Epithelial cell of esophagus (primary cell): ENCODE results near the gene INTS7.

Experiments used
- DNase-seq: peaks from one replicate; pipeline ENCODE4 v3.0.0; 2010; ENCODE audit warnings: low read depth
- H3K4me3 ChIP-seq: 2 replicates; pipeline ENCODE4 v1.5.1; 2011; ENCODE audit warnings: mild to moderate bottlenecking, low read length, control low read depth
- CTCF ChIP-seq: IDR thresholded peaks from 2 replicates; pipeline ENCODE4 v1.5.1; 2011; ENCODE audit warnings: low read depth, mild to moderate bottlenecking, low read length, control low read depth, inconsistent platforms; ENCODE audit not compliant: insufficient read depth; ENCODE audit errors: missing control alignments

INTS7 gene

DNA sequence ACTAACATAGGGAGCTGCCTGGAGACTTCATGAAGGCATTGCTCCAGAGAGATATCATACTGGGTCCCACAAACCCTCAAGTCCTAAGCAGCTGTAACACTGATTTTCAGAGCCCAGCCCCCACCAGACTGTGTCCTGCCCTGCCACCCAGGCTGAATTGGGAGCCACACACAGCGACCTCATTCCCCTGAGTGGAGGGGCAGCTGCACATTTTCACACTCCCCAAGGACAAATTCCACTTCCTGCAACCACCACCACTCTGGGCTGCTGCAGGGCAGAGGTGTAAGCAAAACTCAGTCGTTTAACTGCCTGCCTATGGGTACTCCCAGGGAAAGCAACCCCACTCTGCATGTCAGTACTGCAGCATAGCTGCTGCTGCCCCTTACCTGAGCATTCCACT, 20.0 kb upstream of the INTS7 start:
- DNase-seq, result no peak
- TF ChIP-seq CTCF, result no peak
- H3K4me3 ChIP-seq, result no peak overlapping the region

DNA sequence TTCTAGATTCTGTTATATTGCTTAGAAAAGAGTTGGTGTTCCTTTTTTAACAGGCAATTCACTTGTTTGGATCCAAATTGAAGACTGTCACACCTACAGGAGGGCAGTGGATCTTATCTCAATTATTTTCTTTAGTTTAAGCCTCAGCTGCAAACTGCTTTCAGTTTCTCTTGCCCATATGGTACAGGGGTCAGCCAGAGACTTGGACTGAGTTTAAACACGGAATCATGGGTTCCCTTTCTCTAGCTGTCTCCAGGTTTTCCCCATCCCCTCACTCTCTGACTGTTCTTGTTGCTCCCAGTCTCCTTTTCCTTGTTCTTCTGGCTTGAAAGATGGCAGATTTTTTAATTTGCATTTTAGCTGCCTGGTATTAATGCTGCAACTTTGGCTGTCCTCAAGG, 18.6 kb upstream of the INTS7 start:
- no peak for TF ChIP-seq CTCF
- no peak for DNase-seq

DNA sequence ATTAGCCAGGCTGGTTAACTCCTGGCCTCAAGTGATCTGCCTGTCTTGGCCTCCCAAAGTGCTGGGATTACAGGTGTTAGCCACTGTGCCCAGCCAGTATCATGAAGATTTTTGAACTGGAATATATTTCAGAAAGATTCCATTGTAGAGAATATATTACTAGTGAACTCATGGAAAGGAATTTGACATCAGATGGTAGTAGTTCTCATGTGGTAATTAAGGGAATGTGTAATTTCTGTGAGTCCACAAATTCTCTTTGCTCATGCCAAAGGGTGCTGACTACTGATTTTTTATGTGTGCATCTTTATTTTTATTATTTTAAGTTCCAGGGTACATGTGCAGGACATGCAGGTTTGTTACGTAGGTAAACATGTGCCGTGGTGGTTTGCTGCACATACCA, 10.6 kb upstream of the INTS7 start:
- no peak for DNase-seq
- no peak overlapping the region for H3K4me3 ChIP-seq
- no peak for TF ChIP-seq CTCF

More for the DNA sequence above, 18.6 kb upstream of the INTS7 start:
- no peak overlapping the region for H3K4me3 ChIP-seq

- DNase-seq, result no peak
- TF ChIP-seq CTCF, result no peak
- H3K4me3 ChIP-seq, result no peak overlapping the region
These were observed 9.5 kb upstream of the INTS7 start for GRCh38 chr1:212044851-212045250.

- no peak for DNase-seq
- TF ChIP-seq CTCF, result no peak
- H3K4me3 ChIP-seq, result no peak overlapping the region
These were observed 7.1 kb upstream of the INTS7 start for GRCh38 chr1:212042436-212042835.

- peak; percentile 32 for DNase-seq
- H3K4me3 ChIP-seq, result no peak overlapping the region
- TF ChIP-seq CTCF, result no peak
These were observed 5.5 kb upstream of the INTS7 start for GRCh38 chr1:212040629-212041412.

GRCh38 chr1:212039622-212040021, 4.3 kb upstream of the INTS7 start:
- no peak overlapping the region for H3K4me3 ChIP-seq
- no peak for DNase-seq
- no peak for TF ChIP-seq CTCF
